ENCODE data around the gene COBL. TPM values are rescaled to one million over a fixed set of nuclear protein-coding genes. Genes with fewer than 3 reads are reported as not detected.
A peak's percentile ranks its signal among the peaks of the same experiment; 100 is the strongest.

COBL gene
- total RNA-seq, 1 donor from 2014 or later = 6.3 TPM

GRCh38 chr7:51027935-51028830, 288.4 kb downstream of the COBL start:
- H3F3A ChIP-seq (ENCODE audit: low read depth) = no peaks in the 10 kb centered on the region
- H3K4me2 ChIP-seq = no peak overlapping the region
- no peaks in the 10 kb centered on the region for H3K27me3 ChIP-seq
- Mint-ChIP-seq H3K36me3 (no peaks in the 10 kb centered on the region), H3K27ac (no peak overlapping the region), H3K4me3 (no peak overlapping the region), H3K9me3 (no peaks in the 10 kb centered on the region), H3K27me3 (ENCODE audit: insufficient read depth, low read depth) (peaks cover 4% of the 10 kb centered on the region), H3K4me1 (peaks cover 11% of the 10 kb centered on the region)
- H3K9me3 ChIP-seq (ENCODE audit: low read depth) = no peaks in the 10 kb centered on the region
- H2AFZ ChIP-seq (replicated peaks) = no peak overlapping the region
- no peak overlapping the region for H3K27ac ChIP-seq
- no peaks in the 10 kb centered on the region for H3K79me2 ChIP-seq (ENCODE audit: low read depth)
- TF ChIP-seq CTCF (IDR thresholded peaks at IDR 0.05) = no peak
- TF ChIP-seq EZH2 (IDR thresholded peaks at IDR 0.05) = no peak
- no peak for TF ChIP-seq EZH2phosphoT487 (IDR thresholded peaks at IDR 0.05)
- H4K20me1 ChIP-seq (ENCODE audit: low read depth) = no peaks in the 10 kb centered on the region
- DNase-seq (ENCODE audit: low spot score) = no peak
- no peak overlapping the region for H3K9ac ChIP-seq
- H3K4me3 ChIP-seq = no peak overlapping the region
- H3K36me3 ChIP-seq = no peaks in the 10 kb centered on the region
- peaks cover 10% of the 10 kb centered on the region for H3K4me1 ChIP-seq

DNA sequence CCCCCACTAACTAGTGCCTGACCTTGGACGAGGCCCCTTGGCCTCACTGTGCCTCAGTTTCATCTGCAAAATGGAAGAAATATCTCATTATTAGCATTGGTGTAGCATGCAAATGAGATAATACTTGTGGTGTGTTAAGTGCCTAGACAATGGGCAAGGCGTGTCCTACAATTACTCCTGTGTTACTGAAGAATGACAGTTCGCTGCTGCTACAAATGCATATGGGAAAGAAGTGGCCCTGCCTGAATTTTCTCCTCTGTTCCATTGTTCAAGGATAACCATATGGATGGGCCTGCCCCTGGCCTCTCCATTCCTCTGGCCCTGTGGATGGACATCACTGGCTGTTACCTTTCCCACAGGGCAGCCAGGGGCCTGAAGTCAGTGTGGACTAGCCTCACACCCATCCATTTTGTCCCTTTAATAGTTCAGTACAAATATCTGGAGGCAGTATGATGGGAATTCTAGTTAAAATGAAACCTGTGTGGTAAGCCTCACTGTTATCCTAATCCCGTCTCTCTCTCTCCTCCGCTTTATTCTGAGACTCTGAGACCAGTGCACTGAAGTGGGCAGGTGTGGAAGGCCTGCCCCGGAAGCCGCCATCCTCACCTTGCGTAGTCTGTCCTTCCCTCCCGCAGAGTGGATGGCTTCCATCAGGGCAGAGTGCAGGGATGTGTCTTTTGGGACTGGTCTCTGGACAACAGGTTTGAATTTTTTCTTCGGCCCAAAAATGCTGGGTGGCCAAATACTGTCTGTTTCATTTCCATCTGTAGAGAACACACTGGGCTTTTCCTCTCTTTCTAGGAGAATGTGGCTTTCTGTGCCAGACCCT, 289.3 kb downstream of the COBL start:
- Histone ChIP-seq H2AFZ (replicated peaks) (no peak overlapping the region), H3K4me2 (no peak overlapping the region), H3K27me3 (no peaks in the 10 kb centered on the region), H3F3A (ENCODE audit: low read depth) (no peaks in the 10 kb centered on the region), H3K27ac (no peak overlapping the region), H3K9me3 (ENCODE audit: low read depth) (no peaks in the 10 kb centered on the region), H3K4me3 (no peak overlapping the region), H3K4me1 (peaks cover 2% of the 10 kb centered on the region), H3K36me3 (no peaks in the 10 kb centered on the region), H3K79me2 (ENCODE audit: low read depth) (no peaks in the 10 kb centered on the region), H3K9ac (no peak overlapping the region), H4K20me1 (ENCODE audit: low read depth) (no peaks in the 10 kb centered on the region)
- H3K36me3 Mint-ChIP-seq = no peaks in the 10 kb centered on the region
- H3K9me3 Mint-ChIP-seq = no peaks in the 10 kb centered on the region
- DNase-seq (ENCODE audit: low spot score) = no peak
- peaks cover 11% of the 10 kb centered on the region for H3K4me1 Mint-ChIP-seq
- H3K27ac Mint-ChIP-seq = peak overlapping the region; percentile 21
- TF ChIP-seq CTCF (IDR thresholded peaks at IDR 0.05) = no peak
- TF ChIP-seq EZH2phosphoT487 (IDR thresholded peaks at IDR 0.05) = no peak
- TF ChIP-seq EZH2 (IDR thresholded peaks at IDR 0.05) = no peak
- no peak overlapping the region for H3K4me3 Mint-ChIP-seq
- peaks cover 4% of the 10 kb centered on the region for H3K27me3 Mint-ChIP-seq (ENCODE audit: insufficient read depth, low read depth)

DNA sequence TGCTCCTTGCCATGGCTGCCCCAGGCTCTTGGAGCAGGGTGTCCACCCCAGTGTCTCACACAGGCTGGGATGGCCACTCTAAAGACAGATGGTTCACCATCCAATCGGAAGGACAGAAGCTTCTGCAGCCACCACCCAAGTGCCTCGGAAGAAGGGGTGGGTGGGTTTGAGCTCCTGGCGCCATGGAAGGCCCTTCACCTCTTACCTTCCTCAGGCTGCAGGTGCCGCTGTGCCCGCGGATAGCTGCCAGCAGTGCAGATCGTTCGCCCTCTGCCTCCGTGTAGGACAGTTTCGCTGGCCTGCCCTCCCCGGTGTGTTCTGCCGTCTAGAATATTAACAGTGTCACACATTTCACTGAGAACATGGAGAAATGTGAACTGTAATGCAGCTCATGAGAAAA, 290.3 kb downstream of the COBL start:
- Histone ChIP-seq H3K4me3 (no peak overlapping the region), H3K27me3 (no peaks in the 10 kb centered on the region), H3K9ac (no peak overlapping the region), H3K9me3 (ENCODE audit: low read depth) (no peaks in the 10 kb centered on the region), H3K4me2 (no peak overlapping the region), H3K27ac (no peak overlapping the region), H3K4me1 (no peaks in the 10 kb centered on the region), H2AFZ (replicated peaks) (no peak overlapping the region), H3F3A (ENCODE audit: low read depth) (no peaks in the 10 kb centered on the region), H3K36me3 (no peaks in the 10 kb centered on the region), H4K20me1 (ENCODE audit: low read depth) (no peaks in the 10 kb centered on the region), H3K79me2 (ENCODE audit: low read depth) (no peaks in the 10 kb centered on the region)
- Mint-ChIP-seq H3K4me3 (no peak overlapping the region), H3K27me3 (ENCODE audit: insufficient read depth, low read depth) (peaks cover 2% of the 10 kb centered on the region), H3K36me3 (no peaks in the 10 kb centered on the region), H3K9me3 (no peaks in the 10 kb centered on the region), H3K4me1 (peaks cover 8% of the 10 kb centered on the region), H3K27ac (no peak overlapping the region)
- TF ChIP-seq EZH2phosphoT487 (IDR thresholded peaks at IDR 0.05) (no peak), CTCF (IDR thresholded peaks at IDR 0.05) (no peak), EZH2 (IDR thresholded peaks at IDR 0.05) (no peak)
- no peak for DNase-seq (ENCODE audit: low spot score)
